Fibroblast of peridontal ligament (primary cell): ENCODE measurements around the gene PGAP1.

Experiments used
- DNase-seq: peaks from one replicate; pipeline ENCODE4 v3.0.0-alpha.2; 2010; ENCODE audit errors: extremely low read depth

PGAP1 gene

GRCh38 chr2:196891136-196891535 is 35.4 kb downstream of the PGAP1 start:
- no peak for DNase-seq

DNA sequence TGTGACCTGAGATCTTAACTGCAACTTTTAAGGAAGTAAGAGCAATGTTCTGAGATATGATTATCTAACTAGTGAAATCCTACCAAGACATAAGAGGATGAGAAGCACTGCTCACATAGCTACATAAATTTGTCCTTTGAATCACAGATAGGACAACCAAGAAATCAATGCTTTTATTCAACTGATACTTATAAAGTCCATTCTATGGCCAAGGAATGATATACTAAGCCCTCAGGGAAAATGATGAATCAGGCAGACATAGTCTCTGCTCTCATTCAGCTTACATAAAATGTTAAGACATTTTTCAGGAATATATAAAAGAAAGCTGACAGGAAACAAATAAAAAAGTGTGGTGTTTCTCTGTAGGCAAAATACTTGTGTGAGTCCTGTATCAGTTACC is 39.1 kb downstream of the PGAP1 start:
- DNase-seq, result peak; percentile 8

- no peak for DNase-seq
These were observed 42.1 kb downstream of the PGAP1 start for GRCh38 chr2:196884368-196884767.

- DNase-seq, result no peak
These were observed 50.1 kb downstream of the PGAP1 start for GRCh38 chr2:196876364-196876763.

DNA sequence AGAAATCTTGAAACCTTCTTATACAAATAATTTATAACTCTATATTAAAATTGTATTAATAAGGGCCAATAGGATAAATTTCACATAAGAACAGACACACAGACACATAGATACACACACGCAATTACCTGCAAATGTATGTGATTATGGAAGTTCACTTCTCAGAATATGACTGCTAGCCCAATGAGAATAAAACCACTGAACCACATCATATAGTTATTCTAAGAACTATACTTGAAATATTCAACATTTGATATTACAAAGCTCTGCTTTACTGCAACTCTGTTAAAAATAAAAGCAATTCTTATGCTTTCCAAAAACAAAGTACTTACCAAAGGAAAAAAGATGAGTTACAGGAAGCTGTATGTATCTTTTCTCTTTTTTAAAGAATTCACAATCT is 51.1 kb downstream of the PGAP1 start:
- no peak for DNase-seq

DNA sequence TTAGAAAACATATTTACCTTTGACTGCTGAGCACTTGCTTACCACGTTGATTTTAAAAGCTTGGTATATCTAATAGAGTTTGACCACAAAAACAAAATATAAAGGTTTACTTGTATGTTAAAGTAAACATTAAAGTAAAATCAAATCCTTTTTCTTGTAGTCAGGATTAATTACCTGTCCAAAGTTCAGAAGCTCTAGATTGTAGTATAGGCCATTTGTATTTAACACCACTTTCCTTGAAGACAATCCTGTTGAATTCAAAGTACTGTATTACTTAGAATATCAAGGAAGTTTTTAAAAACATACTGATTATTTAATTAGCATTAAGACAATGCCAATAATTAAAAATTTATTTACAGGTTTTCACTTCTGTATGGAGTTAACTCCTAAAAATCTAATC is 53.0 kb downstream of the PGAP1 start:
- DNase-seq, result no peak

GRCh38 chr2:196854629-196855028 is 71.9 kb downstream of the PGAP1 start:
- DNase-seq, result no peak

DNA sequence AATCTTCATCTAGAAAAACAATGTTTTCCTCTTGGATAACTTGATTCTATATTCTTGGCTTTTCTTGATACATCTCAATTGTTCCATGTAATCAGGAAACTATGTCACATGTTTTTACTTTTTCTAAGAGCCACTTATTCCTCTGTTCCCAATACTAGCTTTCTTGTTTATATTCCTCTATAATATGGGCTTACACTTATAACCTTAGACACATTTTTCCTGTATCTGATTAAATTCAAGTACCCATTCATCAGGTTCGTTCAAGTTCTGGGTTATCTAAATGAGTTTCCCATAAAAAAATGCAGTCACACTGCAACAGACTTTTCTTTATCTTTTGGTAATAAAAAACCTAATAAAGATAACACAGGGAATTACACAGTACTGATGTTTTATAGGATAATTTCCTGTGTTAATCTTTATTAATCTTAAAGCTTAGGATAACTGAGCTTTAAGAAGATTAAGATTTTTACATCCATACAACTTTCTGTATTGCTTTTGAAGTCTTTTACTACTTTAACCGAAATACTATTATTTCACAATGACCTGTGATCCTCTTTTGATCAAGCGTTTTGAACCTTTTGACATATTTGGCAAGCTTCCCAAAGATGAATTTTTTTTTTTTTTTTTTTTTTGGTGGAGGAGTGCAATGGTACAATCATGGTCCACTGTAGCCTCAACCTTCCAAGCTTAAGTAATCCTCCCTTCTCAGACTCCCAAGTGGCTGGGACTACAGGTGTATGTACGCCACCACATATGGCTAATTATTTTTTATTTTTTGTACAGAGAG is 73.0 kb downstream of the PGAP1 start:
- no peak for DNase-seq

DNA sequence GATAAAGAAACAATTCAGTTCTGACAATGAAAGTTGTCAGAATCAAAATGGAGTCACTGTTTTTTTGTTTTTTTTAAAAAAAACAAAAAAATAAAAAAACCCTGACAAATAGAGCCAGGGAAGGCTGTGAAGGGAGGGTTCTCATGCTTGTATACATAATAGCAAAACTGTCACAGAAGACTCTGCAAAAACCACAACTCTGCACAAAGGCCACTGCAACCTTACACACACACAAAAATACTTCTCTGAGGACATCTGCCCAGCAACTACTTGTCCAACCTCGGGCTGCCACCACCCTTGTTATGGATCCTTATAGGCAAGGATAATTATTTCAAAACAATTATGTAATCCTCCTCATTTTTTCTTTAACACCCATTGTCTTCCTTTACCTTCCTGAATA is 75.4 kb downstream of the PGAP1 start:
- DNase-seq, result no peak

DNA sequence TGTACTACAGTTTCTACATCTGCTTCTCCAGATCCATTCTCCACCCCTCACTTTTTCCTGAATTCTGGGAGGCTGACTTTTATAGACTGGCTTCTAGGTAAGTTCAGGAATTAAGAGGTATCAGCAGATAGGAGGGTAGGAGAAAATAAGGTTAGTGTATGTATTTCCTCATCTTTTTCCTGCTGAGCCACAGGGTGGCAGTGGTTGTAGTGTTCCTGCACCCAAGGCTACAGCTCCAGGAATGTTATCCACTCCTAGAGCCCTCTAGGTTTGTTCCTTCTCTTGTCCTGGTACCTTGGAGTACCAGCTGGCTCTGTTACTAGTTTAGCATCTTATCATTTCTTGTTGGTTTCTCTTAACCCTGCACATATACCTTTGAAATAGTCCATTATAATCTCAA is 76.6 kb downstream of the PGAP1 start:
- DNase-seq, result peak; percentile 49

DNA sequence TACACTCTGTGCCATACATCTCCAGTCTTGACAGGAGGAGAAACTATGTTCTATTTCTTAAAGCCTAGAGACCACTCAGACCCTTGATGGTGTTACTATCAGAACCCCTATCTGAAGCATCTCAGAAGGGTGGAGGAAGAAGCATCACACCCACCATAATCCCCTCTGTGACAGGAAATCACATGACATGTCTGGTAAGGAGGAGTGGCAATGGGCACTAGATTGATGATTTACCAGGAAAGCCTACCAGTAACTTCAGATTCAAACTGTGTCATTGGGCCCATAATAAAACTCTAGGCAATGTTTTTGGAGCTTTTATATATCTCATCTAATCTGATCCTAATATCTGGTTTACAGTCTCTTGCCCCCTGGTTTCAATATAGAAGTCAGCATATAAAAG is 80.2 kb downstream of the PGAP1 start:
- no peak for DNase-seq

DNA sequence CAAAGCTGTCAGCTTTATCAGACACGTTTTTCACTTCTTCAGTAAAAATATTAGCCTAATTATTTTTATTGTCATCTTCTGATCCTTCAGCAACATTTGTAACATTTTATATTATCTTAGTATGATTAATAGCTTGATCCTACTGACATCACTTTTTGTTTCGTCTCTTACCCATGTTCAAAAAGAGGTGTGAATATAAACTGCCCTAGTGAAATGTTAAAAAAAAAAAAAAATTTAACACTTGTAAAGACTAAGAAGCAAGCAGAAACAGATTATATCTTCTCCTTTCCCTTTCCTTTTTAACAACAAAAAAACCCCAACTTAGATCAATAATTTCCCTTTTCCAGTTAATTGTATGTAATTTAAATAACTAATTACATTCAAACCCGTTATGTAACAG is 81.1 kb downstream of the PGAP1 start:
- DNase-seq, result no peak

DNA sequence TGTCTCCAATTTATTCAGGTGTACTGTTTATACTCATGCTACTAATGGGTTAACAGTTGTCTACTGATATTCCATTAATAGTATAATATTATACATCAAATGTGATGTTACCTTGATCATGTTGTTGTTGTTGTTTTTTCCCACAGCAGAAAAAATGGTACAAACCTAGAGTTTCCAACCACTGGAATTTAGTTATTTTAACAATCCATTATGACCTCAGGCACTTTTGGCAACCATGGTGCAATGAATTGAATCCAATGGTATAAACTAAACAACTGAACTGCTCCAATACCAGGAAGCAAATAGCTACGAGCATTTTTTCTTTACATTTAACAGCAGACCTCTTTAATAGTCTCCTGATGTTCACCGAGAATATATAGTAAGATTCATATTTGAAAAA is 86.3 kb downstream of the PGAP1 start:
- DNase-seq, result peak; percentile 18

DNA sequence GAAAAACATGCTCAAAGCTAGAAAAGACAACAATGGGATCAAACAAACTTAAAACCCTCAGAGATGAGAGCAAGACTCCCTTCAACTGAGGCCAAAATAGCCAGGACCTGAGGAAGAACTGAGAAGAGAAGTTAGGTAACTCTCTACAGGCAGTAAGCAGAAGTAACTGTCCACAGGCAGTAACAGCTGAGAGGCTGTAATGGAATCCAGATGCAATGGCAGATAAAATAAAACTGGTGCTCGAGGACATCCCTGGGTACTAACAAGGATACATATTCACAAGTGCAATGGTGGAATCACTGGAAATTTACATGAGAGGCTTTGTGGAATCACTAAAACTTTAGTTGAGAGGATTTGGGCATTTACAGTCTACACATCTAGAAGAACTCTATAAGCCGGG is 86.9 kb downstream of the PGAP1 start:
- DNase-seq, result no peak

GRCh38 chr2:196836440-196836839 is 90.1 kb downstream of the PGAP1 start:
- DNase-seq, result no peak

GRCh38 chr2:196830701-196831100 is 95.8 kb downstream of the PGAP1 start:
- DNase-seq, result no peak

DNA sequence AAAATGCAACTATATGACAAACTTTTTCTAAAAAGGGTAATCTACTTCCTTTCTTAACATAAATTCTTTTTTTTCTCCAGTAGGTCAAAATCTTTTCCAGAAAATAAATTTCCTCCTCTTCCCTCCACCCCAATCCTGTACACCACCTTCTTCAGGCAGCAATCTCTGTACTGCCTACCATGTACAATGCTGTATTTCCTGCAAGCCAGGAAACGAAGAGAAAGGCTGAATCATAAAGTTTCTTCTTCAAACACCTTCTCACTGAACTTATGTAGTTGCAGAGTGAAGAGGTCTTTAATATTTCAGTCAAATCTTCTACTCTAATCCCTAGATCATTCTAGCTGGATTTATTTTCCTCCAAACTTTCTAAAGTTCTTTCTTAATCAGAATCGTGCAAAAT is 99.2 kb downstream of the PGAP1 start:
- DNase-seq, result no peak

GRCh38 chr2:196823750-196824522 is 102.6 kb downstream of the PGAP1 start:
- peak; percentile 80 for DNase-seq

DNA sequence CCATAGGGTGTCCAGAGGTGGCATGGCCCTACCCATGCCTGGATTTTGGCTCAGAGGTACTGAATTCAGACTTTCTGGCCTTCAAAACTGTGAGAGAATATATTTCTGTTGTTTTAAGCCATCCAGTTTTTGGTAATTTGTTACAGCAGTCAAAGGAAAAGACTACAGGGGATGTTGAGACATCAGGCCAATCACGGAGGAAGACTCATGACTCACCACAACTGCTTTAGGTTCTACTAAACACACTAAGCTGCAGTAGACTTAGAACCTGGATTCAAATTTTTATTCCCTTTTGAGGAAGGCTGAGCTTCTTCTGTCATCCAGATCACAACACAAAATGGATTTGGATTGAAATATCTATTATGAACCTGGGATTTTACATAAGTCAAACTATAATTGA is 105.3 kb downstream of the PGAP1 start:
- peak; percentile 68 for DNase-seq

- DNase-seq, result no peak
These were observed 117.2 kb downstream of the PGAP1 start, which contains the start of gene C2orf66 for GRCh38 chr2:196809260-196809659. TSS of gene C2orf66 (minus strand) at chr2:196809355. CDS start at chr2:196809336, 19 bp downstream.

DNA sequence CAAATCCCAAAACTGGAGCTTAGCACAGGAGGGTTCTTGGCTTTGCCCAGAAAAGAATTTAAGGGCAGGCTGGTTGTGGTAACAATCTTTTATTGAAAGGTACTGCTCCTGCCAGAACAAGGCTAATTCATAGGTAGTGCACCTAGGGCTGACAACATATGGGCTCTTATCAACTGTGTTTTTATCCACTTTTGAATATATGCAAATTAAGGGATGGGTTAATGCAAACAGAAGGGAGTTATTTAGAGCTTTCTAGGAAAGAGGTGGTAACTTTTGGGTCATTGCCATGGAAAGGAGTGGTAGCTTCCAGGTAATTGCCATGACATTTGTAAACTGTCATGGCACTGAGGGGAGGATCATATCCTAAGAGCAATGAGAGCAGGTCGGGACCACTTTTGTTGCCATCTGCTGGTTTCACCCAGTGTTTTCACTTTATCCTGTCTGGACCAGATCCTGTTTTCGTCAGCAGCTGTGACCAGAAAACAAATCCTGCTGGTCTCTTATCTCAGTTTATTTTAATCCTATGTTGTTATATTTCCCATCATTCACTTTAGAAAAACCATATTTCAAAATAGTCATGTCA is 118.3 kb downstream of the PGAP1 start:
- DNase-seq, result no peak

DNA sequence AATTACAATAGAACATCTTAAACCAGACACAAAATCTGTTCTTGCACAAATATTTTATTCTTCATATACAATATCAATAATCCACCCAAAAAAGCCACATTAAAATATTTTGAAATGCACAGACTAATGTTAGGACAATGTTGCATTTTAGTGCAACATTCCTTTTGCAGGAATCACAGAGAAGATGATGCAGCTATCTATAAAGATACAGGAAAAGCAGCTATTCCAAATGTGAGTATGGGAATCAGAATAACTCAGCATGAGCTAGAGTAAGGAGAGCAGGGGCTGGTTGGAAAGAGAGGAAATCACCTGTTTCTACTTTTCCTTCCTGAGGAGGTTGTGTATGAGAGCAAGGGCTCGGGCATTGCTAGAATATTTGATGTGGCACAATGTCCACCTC is 122.1 kb downstream of the PGAP1 start:
- DNase-seq, result no peak

DNA sequence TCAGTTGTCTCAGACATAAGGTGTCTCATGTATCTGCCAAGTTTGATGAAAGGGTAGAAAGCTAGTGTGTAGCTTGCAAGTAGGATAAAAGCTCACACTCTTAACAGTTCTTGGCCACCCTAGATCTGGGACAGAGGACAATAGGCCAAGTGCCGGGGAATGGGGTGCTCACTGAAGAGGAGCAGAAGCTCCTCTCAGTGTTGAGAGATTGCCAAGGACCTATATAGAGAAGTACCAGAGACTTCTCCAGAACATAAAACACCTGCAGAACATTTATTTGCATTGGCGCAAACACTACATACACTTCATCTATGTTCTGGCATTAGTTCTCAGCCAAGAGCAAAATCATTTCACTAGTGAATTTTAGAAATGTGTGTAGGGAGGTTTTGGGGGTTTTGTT is 124.1 kb downstream of the PGAP1 start:
- no peak for DNase-seq
